HTR-8/SVneo (cell line): ENCODE results near the gene GPC5.

Source experiments
- DNase-seq: peaks from one replicate; pipeline ENCODE4 v3.0.0; 2011; ENCODE audit warnings: low spot score, mixed read lengths; ENCODE audit not compliant: insufficient read length
- FAIRE-seq: peaks from 2 replicates; lab custom pipeline; 2011; peaks lifted over from hg19 to GRCh38; lab: Jason Lieb, UNC

The GPC5 gene

DNA sequence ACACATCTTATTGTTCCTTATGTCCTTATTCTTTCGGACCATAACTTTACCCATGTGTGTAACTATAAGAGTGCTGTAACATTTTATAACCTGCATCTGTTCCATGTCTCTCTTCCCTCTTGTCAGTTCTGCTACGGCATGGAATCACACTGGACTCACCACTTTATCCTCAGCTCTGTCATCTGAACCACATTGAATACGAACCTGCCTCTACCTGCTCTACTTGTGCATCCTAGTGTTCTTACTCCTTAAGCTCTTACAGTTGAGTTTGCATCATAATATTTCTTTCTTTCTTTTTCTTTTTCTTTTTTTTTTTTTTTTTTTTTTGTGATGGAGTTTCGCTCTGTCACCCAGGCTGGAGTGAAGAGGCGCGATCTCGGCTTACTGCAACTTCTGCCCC is 180.9 kb downstream of the GPC5 start:
- FAIRE-seq (no peak), DNase-seq (no peak)

DNA sequence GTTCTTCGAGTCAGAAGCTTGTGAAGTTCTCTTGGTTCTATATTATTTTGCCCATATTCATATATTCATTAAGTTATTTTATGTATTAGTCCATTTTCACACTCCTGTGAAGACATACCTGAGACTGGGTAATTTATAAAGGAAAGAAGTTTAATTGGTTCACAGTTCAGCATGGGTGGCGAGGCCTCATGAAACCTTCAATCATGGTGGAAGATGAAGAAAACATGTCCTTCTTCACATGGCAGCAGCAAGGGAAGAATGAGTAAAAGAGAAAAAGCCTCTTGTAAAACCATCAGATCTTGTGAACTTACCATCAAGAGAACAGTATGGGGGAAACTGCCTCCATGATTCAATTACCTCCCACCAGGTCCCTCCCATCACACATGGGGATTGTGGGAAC is 182.3 kb downstream of the GPC5 start:
- no peak for FAIRE-seq
- DNase-seq: no peak

DNA sequence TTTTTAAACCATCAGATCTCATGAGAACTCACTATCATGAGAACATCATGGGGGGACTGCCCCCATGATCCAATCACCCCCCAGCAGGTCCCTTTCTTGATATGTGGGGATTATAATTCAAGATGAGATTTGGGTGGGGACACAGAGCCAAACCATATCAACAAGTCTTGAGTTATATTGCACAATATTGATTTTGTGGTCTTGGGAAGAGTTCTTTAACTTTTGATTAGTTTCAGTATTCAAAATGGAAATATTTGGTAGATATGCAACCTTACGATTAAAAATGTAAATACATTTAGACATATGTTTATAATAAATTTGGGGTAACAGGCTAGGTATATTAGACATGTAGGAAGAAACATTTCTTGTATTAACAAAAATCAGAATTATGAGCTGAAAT is 188.2 kb downstream of the GPC5 start:
- no peak for FAIRE-seq
- no peak for DNase-seq

DNA sequence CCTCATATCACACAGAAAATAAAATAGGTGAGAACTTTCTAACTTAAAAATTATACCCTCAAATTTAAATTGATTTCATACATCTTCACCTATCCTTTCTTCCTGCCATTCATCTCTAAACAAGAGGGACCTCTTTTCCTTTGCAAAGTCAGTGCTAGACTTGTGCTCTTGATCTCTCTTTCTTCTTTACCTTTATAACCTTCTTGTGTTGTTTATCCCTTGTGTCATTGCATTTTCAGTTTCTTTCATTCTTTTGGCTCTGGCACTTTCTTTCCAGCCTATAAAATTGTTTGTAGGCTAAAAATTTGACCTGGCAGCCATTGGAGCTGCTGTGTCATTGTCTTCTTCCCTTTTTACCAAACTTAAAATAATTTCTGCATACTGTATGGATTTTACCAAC is 190.1 kb downstream of the GPC5 start:
- DNase-seq (no peak), FAIRE-seq (no peak)

DNA sequence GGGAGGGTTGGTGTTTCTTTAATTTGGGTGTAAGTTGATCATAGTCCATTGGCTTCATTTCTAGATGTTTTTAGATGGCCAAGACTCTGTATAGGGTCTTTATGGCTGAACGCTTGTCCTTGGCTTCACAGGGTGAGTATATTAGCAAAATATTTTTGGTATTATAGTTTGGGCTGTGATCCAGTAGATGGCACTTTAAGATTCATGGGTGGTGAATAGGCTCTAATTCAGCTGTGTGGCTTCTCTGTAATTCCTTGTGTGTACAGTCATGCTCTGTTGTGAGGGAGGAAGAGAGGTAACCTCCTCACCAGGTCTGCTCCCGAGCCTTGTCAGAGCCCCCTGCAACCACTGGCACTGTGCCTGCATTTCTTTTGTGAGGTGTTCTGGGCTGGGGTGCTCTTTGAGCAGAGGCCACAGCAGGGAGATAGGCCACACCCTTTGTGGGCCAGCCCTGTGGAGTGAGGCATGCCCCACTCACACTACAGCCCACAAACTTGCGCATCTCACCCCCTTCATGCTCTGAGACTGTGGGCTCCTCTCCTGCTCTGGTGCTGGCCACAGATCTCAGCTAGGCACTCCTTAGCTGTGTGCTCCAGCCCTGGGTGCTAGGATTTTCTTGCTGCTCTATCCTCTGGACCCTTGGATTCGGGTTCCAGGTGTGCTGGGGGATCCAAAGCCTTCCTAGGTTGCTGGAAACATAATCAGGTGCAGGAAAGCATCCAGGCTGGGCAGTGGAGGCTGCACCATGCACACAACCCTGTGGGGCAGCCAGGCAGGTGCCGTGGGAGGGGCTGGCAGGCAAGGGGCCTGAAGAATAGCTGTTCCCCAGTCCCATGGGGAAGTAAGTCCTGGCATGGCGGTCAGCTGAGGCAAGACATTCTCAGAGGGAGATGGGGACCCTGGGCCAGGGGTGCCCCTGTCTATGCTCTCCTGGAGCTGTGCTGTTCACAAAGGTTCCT is 193.9 kb downstream of the GPC5 start:
- FAIRE-seq (no peak), DNase-seq (no peak)

DNA sequence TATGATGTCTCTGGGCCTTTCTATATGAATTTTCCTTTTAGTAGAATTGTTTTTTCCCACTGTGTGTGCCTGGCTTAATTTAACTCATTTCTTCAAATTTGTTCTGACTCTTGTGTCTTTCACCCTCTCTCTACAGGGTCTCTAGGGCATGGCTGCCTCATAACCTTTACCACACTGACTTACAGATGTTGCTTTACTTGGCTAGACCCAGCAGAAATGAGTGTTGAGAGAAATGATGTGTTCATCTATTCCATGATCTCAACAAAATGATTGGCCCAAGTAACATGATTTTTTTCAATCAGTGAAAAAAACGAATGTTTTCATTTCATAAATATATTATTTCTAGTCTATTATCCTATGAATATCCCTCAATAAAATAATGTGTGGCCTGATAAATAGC is 195.0 kb downstream of the GPC5 start:
- FAIRE-seq (no peak), DNase-seq (no peak)

DNA sequence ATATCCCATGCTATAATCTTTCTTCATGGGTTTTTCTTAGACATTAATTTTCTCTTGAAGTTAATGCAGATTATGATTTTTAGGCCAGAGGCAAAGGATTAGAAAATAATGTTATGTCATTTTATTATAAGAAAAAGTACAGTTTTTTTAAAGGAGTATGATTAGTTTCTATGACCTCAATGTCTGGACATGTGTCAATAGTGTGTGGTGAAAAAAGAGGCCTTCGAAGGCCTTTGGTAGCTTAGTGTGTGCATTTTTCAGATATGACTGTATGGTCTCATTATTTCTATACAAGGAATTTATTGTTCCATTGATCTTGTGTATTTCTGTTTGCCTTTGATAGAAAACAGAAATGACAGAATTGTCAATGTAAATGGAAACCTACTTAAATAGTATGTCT is 195.6 kb downstream of the GPC5 start:
- DNase-seq: no peak
- FAIRE-seq: no peak

DNA sequence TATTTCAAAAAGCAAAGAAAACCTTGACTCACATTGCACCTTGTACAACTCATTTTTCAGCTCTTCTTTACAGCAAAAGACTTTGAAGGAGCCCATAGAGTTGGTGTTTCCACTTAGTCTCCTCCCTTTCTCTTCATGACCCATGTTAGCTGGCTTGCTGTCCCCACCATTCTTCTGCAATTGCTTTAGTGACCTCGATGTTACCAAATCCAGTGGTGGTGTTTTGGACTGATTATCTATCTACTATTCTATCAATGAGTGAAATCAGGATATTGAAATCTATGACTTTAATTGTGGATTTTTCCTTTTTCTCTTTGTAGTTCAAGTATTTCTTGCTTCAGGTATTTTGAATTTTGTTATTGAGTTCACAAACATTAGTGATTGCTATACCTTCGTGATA is 197.3 kb downstream of the GPC5 start:
- DNase-seq (no peak), FAIRE-seq (no peak)

DNA sequence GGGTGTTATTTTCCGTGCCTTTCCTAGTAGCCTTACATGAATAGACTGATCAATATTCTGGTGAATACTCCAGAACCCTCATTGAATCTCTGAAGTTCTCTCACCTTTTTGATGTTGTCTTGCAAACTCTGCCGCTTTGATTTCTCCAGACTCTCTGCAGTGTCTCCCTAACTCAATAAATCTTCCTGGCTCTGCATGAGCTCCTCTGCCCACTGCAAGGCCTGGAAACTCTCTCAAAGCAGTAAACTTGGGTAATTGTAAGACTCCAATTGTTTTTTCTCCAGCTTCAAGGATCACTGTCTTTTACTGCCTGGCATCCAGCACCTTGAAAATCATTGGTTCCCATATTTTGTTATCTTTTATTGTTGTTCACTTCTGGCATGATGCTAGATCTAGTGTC is 198.4 kb downstream of the GPC5 start:
- DNase-seq: no peak
- no peak for FAIRE-seq

DNA sequence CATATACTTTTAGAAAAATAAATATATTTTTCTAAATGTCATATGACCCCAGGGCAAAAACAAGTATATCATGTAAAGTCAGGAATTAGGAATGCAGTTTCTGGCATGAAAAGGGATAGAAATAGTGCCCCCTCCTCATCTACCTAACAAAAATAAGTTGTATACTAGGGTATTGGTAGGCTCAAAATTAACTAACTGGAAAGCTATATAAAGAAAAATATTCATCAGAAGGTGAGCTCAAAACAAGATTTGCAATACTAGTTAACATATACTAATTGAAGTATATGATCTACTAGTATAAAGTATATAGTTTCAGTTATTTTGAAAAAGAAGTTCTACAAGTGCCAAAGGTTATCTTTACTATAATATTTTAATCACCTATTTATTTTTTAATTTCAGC is 200.2 kb downstream of the GPC5 start:
- FAIRE-seq (no peak), DNase-seq (no peak)

DNA sequence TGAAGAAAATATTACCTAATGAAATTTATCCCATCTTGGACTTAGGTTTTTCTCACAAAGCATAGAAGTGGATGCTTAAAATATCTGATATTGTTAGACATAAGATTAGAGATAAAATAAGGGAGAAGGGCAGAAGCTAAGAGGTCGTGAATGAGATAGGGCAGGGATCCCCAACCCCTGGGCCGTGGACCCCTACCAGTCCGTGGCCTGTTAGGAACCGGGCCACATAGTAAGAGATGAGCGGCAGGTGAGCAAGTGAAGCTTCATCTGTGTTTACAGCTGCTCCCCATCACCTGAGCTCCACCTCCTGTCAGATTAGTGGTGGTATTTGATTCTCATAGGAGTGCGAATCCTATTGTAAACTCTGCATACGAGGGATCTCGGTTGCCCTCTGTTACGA is 202.9 kb downstream of the GPC5 start:
- DNase-seq (no peak), FAIRE-seq (no peak)

DNA sequence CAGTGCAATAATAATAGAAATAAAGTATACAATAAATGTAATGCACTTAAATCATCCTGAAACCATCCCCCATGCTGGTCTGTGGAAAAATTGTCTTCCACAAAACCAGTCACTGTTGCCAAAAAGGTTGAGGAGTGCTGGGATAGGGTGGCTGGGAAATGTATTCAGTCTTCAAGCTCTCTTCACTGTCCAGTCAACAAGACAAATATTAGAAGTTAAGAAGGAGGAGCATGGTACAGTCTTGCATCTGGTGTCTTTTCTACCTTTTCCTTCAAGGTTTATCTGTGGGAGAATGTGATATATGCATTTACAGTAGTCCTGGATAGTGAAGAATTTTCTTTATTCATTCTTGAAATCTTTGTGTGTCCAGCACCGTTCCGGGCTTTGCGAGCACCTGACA is 203.4 kb downstream of the GPC5 start:
- DNase-seq (no peak), FAIRE-seq (no peak)

DNA sequence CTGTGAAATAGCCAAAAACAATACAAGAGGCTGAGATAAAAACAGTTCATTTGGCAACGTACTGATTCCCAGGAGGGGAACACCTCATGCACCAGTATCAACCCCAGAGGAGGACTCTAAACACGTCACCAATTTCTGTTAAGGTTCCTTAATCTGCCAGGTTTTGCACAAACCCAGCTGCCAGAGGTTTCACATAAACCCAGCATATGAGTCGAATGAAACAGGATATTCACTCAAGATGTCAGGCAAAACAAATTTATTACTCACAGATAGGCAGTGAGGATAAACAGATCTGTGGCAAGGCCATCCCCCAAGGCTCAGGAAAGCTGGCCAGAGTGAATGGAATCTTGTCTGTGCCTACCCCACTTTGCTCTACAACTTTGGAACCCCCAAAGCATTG is 210.9 kb downstream of the GPC5 start:
- FAIRE-seq (no peak), DNase-seq (peak; percentile 12)

DNA sequence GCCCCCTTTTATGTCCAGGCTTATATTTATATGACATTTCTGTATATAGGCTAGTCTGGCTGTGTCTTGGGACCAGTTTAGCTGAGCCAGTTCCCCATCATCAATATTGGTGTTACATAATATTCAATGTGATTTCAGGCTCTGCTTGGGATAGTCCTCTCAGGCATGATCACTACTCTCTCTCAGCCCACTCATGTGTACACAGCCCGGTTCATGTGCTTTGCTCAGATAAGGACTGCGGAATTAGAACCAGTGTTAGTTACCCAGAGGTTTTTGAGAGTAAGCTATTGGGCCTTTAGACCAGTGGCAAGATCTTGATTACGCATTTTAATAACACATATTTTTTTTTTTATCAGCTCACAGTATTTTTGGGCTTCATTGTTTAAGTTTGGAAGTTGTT is 219.9 kb downstream of the GPC5 start:
- no peak for FAIRE-seq
- DNase-seq: no peak

DNA sequence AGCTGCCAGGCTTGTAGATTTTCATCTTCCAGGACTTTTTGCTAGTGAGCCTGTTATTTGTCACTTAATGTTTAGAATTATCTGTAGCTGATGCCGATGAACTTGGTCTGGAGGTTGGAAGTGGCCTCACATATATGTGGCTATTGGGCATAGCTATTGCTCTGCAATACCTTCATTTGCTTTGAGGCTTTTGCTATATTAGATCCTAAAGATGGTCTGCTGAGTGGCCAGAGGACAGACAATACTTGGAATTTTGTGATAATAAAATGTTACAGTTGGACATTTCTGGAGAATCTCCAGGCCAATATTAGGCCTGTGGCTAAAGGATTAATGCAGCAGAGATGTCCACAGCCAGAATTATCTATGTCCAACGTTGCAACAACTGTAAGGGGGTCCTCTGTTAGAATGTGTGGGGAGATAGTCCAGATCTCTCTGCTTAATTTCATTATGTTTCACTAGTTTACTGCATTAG is 222.3 kb downstream of the GPC5 start:
- FAIRE-seq: no peak
- DNase-seq: no peak

DNA sequence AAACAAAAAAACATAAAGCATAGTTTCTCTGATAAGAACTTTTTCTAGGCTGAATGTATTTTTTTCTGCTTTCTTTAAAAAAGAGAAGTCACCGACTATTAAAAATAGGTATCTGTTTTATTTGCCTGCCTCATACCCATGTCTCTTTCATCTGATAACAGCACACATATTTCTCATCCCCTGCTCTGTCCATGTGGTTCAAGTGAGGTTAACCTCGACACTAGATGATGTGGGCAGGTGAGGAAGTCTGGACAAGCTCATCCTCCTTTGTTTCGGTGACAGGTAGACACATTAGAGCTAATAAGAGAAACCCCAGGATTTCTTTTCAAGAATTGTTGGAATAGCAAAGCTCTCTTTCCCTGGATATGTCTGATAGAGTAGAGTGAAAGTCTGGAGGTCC is 222.7 kb downstream of the GPC5 start:
- no peak for DNase-seq
- no peak for FAIRE-seq

DNA sequence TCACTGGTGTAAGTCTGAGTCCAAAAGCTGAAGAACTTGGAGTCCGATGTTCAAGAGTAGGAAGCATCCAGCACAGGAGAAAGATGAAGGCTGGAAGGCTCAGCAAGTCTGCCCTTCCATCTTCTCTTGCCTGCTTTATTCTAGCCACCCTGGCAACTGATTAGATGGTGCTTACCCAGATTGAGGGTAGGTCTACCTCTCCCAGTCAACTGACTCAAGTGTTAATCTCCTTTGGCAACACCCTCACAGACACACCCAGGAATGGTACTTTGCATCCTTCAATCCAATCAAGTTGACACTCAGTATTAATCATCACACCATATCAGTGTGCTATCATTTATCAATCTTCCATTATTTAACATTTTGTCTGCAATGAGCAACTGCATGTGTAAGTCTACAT is 223.5 kb downstream of the GPC5 start:
- FAIRE-seq: no peak
- DNase-seq: no peak

DNA sequence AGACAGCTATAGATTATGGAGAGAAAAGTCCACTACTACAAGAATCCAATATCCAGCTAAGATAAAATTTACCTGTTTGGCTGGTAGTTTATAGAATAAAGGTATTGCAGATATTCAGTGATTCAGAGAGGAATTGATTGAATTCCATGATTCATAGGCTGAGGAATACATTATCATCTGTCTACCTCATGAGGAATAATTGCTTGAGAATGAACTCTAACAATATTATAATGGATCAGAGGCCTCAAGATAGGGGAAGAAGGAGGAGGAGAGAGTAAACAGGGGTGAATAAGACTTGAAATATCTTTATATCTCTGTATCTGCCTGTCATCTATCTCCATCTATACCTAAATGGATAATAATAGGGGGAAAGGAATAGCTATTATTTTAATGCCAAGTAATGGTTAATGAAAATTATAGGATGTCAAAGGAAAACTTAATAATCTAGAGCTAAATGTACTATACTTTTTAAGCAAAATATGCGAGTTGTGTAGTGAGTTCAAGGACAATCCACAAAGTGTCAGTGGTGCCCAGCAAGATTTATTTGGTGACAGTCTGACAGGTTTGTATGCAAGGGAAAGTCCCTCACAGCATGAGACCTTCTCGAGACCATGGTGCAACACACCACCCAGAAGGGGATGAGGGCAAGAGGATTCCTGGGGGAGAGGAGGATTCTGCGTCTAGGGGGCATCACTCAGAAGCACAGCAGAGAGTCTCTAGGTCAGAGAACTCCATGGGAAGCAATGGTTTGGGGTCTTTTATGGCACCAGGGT is 224.5 kb downstream of the GPC5 start:
- FAIRE-seq (no peak), DNase-seq (no peak)

DNA sequence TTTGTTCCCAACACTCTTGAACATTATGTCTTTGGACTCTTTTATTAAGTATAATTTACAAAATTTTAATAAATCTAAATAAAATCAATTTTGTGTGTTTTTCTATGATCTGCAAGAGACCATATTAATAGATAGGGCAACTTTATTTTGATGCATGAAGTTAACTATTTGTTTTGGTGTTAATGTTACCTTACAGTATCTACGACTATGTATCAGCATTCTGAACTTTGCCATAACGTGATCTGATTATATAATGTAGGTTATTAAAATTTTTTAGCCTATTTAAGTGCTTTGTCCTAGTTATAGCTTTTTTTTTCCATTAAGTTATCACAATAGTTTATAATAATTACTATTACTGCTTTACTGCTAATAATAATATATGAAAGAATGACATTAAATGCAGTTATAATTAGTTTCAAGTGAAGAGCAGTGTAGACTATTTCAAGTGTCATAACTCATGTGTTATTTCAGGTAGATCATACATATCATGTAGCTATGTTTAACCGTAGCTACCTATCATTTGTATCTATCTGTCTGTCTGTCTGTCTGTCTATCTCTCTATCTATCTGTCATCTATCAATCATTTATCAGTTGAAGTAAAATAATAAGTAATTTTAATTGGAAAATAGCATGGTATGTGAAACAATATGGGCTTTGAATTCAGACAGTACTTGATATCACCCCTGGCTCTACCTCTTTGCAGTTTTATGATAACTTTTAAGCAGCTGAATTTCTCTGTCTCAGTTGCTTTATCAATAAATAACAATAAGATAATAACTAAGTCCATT is 229.7 kb downstream of the GPC5 start:
- no peak for DNase-seq
- no peak for FAIRE-seq

DNA sequence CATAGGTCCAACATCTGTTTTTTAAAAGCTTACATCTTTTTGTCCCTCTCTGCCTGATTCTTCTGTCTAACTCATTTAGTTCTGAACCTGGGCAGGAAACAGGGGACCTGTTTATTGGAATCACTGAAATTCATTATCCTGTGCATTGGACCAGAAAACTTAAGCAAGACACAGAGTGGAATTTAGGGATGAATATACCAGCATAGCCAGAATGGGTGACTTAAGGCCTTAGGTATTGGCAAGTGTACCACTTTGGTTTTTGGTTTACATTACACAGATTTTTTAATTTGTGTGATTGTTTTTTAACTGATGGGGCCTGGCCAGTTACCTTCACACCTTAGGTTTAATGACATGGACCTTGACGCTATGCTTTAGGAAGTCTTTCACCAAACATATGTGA is 232.5 kb downstream of the GPC5 start:
- no peak for FAIRE-seq

DNA sequence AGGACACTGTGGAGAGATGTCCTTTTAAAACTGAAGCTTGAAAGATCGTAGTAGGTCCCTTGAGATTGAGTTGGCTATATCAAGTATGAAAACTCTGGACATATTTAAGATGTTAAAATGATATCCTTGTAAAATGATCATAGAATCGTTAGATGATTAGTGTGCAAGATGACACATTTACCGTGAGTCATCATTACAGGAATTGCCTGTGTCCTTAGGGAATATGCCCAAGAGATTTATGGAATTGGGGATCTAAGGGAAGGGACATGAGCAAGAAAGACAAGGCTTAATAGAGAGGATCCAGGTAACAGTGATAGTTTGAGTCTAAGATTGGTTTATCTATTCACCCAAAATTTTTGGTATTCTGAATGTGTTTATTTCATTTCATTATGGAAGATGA is 233.7 kb downstream of the GPC5 start:
- FAIRE-seq (no peak), DNase-seq (no peak)

More for the DNA sequence above, 232.5 kb downstream of the GPC5 start:
- DNase-seq: no peak
